GM20000 (cell line): ENCODE data around the gene PRM3.

Source experiments
- DNase-seq: peaks from one replicate; pipeline ENCODE4 v3.0.0; 2012; ENCODE audit warnings: low spot score
- TF ChIP-seq, protein P1 (sequence below): IDR thresholded peaks from 2 replicates; pipeline ENCODE4 v1.5.1; 2012; ENCODE audit warnings: mild to moderate bottlenecking, control low read depth; ENCODE audit errors: extremely low read depth, missing control alignments

PRM3 gene

DNA sequence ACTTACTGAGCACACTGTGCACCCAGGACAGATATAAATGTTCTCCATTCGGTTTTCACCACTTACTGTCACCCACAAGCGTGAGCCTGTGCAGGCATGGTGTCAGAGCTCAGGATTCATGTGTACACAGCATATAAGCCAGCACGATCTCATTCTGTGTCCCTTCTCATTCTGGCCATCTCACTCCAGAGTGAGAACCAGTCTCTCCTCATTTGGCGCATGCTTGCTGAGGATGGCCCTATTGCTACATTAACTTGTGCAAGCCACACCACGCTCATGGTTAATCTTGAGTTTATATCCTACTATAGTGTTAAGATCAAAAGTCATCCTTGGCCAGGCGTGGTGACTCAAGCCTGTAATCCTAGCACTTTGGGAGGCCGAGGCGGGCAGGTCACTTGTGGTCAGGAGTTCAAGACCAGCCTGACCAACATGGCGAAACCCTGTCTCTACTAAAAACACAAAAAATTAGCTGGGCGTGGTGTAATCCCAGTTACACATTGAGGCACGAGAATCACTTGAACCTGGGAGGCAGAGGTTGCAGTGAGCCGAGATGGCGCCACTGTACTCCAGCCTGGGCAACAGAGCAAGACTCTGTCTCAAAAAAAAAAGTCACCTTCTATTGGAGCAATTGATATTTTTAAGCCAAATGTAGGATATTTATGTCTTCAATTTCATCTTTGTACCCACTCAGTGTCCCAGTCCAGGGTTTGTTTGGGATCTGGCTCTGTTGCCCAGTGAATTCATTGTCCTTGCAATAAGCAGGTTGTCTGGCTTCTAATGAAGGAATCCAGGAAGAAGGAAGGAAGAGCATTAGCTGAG lies 38.3 kb downstream of the PRM3 start:
- TF ChIP-seq, protein P1, sequence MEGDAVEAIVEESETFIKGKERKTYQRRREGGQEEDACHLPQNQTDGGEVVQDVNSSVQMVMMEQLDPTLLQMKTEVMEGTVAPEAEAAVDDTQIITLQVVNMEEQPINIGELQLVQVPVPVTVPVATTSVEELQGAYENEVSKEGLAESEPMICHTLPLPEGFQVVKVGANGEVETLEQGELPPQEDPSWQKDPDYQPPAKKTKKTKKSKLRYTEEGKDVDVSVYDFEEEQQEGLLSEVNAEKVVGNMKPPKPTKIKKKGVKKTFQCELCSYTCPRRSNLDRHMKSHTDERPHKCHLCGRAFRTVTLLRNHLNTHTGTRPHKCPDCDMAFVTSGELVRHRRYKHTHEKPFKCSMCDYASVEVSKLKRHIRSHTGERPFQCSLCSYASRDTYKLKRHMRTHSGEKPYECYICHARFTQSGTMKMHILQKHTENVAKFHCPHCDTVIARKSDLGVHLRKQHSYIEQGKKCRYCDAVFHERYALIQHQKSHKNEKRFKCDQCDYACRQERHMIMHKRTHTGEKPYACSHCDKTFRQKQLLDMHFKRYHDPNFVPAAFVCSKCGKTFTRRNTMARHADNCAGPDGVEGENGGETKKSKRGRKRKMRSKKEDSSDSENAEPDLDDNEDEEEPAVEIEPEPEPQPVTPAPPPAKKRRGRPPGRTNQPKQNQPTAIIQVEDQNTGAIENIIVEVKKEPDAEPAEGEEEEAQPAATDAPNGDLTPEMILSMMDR: no peak
- DNase-seq: no peak

DNA sequence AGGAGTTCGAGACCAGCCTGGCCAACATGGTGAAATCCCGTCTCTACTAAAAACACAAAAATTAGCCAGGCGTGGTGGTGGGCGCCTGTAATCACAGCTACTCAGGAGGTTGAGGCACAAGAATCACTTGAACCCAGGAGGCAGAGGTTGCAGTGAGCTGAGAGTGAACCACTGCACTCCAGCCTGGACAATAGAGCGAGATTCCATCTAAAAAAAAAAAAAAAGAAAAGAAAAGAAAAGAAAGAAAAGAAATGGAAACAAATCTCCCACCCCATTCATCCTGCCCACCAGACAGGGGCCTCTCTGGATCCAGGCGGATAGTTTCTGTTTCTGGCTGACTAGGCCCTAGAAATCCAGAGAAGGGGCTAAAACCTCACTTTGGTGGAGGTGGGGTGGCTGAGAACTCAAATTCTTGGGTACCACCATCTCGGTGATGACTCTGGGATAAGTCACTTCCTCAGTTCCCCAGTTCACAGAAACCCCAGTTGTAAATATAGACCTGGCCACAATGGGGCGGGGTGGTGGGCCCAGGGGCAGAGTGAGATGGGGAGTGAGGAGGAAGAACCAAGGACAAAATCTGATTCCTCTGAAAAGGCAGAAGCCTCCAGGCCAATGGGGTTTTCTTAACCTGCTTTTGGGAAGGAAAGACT lies 39.6 kb downstream of the PRM3 start:
- DNase-seq: no peak
- TF ChIP-seq, protein P1: no peak

DNA sequence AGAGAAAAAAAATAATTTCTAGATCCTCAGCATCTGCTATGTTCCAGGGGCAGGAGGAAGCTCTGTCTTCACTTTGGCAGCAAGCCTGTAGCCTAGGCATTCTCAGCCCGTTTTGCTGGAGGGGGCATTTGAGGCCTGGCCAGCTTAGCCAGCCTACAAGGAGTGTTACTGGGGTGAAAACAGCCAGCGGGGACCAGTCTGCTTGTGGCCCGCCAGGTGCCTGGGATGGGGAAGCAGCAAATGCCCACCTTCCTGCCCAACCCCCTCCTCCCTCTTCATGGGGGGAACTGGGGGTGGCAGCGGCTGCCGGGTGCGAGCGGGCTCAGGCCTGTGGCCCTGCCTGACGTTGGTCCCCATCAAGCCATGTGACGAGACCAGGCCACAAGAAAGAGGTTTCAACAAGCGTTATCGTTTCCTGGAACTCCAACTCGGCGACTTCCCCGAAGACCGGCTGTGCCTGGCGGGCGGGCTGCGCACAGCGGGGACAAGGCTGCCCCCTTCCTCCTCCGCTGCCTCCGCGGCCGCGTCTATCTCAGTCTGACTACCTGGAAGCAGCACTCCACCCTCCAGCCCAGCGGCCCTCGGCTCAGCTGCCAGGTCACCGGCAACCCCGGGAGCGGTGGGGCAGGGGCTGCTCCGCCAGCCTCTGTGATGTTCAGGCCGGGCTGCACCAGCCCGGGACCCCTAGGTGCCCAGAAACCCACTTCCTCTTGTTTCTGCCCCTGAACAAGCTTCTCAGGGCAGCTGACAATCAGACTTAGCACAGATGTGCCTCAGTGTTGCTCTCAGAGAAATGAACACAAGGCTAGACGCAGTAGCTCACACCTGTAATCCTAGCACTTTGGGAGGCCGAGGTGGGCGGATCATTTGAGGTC lies 40.3 kb downstream of the PRM3 start:
- DNase-seq: peak; percentile 75
- TF ChIP-seq, protein P1: no peak

DNA sequence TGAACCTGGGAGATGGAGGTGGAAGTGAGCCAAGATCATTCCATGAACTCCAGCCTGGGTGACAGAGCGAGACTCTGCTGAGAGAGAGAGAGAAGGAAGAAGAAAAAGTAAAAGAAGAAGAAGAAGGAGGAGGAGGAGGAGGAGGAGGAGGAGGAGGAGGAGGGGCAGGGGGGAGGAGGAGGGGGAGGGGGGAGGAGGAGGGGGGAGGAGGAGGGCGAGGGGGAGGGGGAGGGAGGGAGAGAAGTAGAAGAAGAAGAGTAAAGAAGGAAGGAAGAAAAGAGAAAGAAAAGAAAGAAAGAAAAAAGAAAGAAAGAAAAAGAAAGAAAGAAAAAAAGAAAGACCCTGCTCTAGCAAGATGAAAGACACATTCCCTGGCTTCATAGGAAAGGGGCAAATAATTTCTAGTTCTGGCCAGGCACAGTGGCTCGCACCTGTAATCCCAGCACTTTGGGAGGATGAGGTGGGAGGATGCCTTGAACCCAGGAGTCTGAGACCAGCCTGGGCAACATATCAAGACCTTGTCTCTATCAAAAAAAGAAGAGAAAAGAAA lies 41.1 kb downstream of the PRM3 start:
- no peak for DNase-seq
- TF ChIP-seq, protein P1: no peak

DNA sequence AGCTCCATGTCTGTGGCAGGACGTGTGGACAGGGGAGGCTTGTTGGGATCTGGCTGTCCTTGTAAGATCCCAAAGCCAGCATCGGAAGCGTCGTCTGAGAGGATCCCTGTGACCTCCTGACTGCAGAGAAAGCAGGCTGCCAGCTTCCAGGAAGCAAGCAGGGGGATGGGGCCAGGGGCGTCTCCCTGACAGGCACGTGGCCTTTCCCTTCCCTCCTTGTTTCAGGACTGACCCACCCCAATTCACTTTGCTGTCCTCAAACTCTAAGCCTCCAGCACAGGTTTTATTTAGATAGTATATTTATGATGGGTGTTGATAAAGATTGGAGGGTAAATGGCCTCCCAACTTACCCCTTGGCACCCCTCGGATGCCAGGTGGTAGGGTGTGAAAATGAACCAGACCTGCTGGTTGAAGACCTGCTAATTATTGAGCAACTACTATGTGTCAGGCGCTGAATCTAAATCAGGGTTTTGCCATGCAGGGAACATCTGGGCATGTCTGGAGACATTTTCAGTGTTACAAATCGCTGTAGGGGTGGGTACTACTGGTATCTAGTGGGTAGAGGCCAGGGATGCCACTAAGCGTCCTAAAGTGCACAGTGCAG lies 42.0 kb downstream of the PRM3 start:
- TF ChIP-seq, protein P1: no peak
- no peak for DNase-seq

DNA sequence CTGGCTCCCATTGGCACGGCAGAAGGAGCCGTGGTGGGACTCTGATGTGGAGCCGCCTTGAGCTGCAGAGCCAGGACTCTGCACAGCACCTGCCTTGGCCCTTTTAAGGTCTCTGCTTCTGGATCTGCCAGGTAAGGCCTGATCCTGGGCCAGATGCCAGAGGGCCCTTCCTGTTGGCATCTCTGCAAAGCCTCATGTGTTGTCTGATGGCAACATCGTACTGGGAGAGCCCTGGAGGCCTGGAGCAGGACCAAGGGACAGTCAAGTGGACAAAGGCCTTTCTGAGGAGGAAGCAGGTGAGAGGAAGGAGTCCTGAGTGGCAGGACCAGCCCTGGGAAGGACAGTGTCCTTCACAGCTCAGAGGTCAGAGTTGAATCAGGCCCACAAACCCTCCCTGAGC lies 43.5 kb downstream of the PRM3 start:
- TF ChIP-seq, protein P1: no peak
- DNase-seq: no peak
